GM18858 (cell line): ENCODE measurements around the gene FYN.
"Not testable (repeated sequence)": the region's sequence is repeated elsewhere in the genome, so short reads cannot be mapped to it uniquely, and the experiment has no call there.

Experiments used
- ATAC-seq: cut with Tn5 transposase; IDR thresholded peaks from one replicate; pipeline ENCODE4 v1.9.1; 2021; ENCODE audit not compliant: unreplicated experiment

FYN gene

GRCh38 chr6:111642463-111643158 is 230.6 kb downstream of the FYN start:
- no peak for ATAC-seq

DNA sequence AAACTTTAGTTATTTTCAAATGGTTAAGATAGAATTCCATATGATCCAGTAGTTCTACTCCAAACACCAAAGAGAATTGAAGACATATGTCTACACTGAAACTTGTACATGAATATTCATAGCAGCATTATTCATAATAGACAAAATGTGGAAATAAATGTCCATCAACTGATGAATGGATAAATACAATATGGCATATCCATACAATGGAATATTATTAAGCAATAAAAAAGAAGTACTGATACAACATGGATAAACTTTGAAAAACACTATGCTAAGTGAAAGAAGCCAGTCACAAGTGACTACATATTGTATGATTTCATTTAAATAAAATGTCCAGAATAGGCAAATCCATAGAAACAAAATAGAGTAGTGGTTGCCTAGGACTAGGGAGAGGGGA is 234.0 kb downstream of the FYN start:
- no peak for ATAC-seq

DNA sequence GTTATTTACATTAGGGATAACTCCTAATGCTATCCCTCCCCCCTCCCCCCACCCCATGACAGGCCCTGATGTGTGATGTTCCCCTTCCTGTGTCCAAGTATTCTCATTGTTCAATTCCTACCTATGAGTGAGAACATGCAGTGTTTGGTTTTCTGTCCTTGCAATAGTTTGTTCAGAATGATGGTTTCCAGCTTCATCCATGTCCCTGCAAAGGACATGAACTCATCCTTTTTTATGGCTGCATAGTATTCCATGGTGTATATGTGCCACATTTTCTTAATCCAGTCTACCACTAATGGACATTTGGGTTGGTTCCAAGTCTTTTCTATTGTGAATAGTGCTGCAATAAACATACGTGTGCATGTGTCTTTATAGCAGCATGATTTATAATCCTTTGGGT is 238.3 kb downstream of the FYN start:
- ATAC-seq = not testable (repeated sequence)

DNA sequence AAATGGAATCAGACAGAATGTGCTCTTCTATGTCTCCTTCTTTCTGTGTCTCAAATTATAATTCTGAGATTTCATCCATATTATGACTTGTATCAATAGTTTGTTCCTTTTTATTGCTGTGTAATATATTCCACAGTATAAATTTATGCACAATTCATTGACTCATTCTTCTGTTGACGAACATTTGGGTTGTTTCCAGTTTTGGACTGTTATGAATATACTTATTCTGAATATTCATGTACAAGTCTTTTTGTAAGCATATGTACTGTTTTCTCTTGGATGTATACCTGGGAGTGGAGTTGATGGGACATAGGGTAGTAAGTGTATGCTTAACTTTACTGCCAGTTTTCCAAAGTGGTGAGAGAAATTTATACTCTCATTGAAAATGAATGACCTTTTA is 239.4 kb downstream of the FYN start:
- no peak for ATAC-seq

DNA sequence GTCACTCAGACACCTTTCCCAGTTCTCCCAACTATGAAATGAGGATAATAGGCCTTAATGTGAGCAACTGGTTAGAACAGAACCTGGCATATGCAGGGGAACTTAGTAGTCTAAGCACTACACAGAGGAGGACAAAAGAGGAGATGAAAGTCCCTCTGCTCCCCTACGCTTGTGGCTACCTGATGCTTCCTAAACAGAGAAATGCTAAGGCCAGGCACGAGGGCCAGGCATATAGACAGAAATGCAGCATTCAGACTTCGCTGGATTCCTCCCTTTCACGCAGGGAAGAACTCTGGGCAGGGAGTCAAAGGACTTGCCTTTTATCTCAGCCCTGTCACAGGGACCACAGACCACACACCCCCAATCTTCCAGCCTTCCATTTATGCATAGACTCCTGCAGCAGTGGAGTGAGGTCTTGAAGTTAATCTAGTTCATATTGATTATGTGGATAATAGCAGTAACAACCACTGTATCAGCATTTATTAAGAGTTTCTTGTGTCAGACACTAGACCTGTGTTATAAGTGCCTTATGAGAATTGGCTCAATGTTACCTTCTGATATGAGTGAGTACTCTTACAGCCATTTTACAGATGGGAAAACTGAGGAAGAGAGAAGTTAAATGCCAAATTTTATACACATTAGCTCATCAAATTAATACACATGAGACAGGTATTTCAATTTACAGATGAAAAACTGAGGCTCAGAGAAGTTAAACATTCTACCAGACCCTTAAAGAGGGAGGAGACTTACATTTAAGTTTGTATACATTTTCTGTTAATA is 240.6 kb downstream of the FYN start:
- no peak for ATAC-seq

DNA sequence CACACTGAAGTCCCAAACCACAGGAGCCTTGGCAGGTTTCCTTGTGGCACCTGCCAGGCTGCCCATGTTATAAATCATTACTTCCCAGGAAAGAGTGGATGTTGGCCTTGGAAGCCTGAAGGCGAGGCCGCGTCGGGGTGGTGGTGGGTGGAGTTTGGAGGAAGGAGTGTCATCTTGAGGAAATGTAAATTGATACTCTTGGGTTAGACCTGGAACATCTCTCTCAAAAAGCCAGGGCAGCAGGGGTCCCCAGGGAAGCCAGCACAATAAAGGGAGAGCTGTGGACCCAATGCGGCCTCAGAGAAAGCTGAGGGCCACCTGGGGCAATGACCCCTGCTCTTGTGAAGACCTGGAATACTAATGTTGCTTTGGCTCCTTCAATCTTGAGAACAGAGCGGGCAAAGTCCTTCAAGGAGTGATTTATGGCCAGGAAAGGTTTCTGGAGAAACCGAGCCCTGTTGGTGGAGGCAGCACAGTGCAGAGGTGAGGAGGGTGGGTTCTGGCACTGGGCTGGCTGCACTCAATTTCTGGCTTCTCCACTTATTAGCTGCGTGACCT is 241.3 kb downstream of the FYN start:
- ATAC-seq = no peak

- no peak for ATAC-seq
Observed at GRCh38 chr6:111631018-111631417, 242.2 kb downstream of the FYN start.

DNA sequence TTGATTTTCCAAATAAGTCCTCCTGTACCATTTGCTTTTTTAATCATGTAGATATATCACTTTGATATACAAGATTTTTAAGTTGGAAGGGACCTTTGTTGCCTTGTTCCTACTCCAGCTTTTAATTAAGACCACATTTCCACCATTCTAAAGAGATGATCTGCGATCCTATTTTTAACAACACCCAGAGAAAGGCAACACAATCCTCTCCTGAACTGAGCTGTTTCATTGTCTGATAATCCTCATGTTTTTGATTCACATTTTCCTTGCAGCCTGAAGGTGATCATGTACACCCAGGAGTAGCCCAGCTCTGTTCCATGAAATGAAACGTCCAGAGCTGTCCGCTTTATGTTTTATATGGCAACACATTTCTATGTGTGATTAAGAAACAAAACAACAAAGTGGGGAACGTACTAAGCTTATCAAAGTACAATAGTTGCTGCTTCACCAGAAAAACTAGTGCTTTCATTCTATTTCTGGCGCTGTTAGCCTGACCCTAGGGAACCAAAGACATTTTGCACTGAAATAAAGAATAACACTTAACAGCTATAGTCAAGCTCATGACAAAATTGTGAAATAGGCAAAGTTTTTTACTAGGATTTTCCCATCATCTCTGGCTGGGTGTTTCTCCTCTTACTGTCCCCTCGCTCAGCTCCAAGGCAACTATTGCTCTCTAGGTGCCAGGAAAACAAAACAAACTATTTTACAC is 245.0 kb downstream of the FYN start:
- no peak for ATAC-seq

GRCh38 chr6:111626441-111626840 is 246.8 kb downstream of the FYN start:
- no peak for ATAC-seq

- ATAC-seq = no peak
Observed at GRCh38 chr6:111625461-111626391, 247.5 kb downstream of the FYN start.

GRCh38 chr6:111625099-111625416 is 248.2 kb downstream of the FYN start:
- no peak for ATAC-seq

GRCh38 chr6:111624401-111625098 is 248.7 kb downstream of the FYN start:
- no peak for ATAC-seq

DNA sequence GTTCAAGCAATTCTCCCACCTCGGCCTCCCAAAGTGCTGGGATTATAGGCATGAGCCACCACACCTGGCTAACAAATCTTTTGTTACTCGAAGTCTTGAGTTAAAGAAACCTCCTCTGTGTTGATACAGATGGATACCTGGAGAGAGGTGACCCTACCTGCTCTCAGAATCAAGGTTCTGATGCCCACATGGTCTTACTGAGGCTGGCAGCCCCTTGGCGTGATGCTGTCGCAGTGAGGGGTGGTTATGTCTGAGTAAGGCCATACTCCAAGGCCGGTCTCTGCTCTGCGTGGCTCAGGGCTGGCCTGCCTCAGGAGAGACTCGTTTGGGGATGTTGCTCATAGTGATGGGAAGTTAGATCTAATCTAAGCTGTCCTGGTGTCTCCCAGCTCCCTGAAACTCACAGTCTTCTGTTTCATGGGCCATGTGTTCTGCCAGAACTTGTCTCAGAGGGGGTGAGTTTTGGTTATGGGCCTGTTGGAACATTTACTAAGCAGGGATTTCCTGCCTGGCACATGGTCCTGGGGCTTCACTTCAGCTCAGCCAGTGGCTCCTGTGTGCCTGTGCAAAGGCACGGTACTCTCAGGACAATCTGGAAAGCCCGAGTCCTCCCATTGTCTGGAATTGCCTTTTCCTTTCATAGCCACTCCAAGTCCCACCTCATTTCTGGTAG is 250.1 kb downstream of the FYN start:
- no peak for ATAC-seq

DNA sequence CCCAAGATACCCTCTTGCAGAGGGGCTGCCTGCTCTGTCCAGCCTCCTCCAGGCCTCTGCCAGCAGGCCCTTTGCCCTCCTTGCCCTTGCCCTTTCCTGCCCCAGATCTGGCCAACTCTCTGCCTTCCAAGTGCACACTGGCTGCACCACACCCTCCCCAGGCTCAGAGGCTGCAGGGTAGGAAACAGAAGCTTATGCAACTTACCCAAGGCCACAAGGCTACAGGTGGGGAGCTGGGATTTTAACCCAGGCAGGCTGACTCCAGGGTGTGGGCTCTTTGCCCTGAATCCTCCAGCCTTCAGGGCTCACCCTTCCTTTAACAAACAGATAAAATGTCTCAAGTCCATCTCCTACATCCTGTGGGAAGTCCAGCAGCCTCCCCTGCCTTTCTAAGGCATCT is 253.1 kb downstream of the FYN start:
- ATAC-seq = no peak

GRCh38 chr6:111618407-111618806 is 254.8 kb downstream of the FYN start:
- no peak for ATAC-seq

GRCh38 chr6:111617149-111617548 is 256.1 kb downstream of the FYN start:
- no peak for ATAC-seq

GRCh38 chr6:111615916-111616612 is 257.2 kb downstream of the FYN start:
- ATAC-seq = no peak

GRCh38 chr6:111614833-111615582 is 258.2 kb downstream of the FYN start:
- ATAC-seq = no peak
